Lung microvascular endothelial cell (primary cell): ENCODE results near the gene RARA. TPM values are rescaled to one million over a fixed set of nuclear protein-coding genes. Genes with fewer than 3 reads are reported as not detected.
"Not testable (repeated sequence)": the region's sequence is repeated elsewhere in the genome, so short reads cannot be mapped to it uniquely, and the experiment has no call there.

Experiments
- DNase-seq, 2 donors: peaks; one replicate each; pipeline versions ENCODE4 v3.0.0 to v3.0.0-alpha.2; 2010; ENCODE audit warnings: low read depth in 2 of 2
- total RNA-seq: library from RNA; depleted of rRNA; stranded (reverse); fragments of >200 nt; gene quantifications from 2 replicates; pipeline ENCODE4 v1.2.1, GENCODE V29; 2014

The RARA gene
- total RNA-seq, 1 donor from 2014 or later = 6.0 TPM

- DNase-seq = no peak
Observed at GRCh38 chr17:40373999-40374398, 65.0 kb downstream of the RARA start.

GRCh38 chr17:40374821-40375498, 66.0 kb downstream of the RARA start:
- DNase-seq = no peak

DNA sequence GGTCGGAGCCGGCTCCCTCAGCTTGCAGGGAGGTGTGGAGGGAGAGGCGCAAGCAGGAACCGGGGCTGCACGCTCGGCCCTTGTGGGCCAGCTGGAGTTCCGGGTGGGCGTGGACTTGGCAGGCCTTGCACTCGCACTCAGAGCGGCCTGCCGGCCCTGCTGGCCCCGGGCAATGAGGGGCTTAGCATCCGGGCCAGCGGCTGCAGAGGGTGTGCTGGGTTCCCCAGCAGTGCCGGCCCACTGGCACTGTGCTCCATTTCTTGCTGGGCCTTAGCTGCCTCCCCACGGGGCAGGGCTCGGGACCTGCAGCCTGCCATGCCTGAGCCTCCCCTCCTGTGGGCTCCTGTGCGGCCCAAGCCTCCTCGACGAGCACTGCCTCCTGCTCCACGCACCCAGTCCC, 66.8 kb downstream of the RARA start:
- DNase-seq = not testable (repeated sequence)

DNA sequence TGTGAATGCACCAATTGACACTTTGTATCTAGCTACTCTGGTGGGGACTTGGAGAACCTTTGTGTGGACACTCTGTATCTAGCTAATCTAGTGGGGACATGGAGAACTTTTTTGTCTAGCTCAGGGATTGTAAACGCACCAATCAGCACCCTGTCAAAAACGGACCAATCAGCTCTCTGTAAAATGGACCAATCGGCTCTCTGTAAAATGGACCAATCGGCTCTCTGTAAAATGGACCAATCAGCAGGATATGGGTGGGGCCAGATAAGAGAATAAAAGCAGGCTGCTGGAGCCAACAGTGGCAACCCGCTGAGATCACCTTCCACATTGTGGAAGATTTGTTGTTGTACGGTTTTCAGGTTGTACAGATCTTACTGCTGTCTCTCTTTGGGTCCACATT, 67.6 kb downstream of the RARA start:
- DNase-seq = not testable (repeated sequence)

GRCh38 chr17:40377832-40378231, 68.9 kb downstream of the RARA start:
- DNase-seq = no peak

DNA sequence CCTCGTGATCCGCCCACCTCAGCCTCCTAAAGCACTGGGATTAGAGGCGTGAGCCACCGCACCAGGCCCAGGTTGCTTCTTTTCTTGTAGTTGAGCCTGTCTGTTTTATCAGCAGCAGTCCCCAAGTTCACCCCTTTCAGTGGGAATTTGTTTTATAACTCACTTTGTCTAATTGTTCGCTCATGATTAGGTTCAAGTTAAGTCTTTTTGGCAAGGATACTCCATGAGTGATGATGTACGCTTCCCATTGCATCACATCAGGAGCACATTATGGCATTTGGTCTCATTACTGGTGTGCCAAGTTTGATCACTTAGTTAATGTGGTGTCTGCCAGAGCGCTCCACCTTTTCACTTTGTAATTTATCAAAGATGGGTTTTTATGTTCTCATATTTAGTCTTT, 70.0 kb downstream of the RARA start:
- no peak for DNase-seq

DNA sequence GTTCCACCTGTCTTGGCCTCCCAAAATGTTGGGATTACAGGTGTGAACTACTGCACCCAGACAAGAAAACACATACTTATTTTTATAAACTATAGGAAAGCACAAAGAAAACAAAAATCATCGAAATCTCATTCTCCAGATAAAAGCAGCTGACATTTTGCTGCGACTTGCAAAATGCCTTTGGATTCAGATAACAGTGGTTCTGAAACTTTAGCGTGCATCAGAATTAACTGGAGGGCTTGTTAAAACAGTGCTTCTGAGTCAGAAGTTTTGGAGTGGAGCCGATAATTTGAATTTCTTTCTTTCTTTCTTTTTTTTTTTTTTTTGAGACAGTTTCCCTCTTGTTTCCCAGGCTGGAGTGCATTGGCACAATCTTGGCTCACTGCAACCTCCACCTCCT, 73.3 kb downstream of the RARA start:
- no peak for DNase-seq

DNA sequence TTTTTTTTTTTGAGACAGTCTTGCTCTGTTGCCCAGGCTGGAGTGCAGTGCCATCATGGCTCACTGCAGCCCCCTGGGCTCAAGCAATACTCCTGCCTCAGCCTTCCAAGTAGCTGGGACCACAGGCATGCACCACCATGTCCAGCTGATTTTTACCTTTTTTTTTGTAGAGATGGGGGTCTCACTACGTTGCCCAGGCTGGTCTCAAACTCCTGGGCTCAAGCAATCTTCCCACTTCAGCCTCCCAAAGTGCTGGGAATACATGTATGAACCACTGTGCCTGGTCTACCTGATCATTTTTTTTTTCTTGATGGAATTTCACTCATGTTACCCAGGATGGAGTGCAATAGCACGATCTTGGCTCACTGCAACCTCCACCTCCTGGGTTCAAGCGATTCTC, 77.6 kb downstream of the RARA start:
- DNase-seq = not testable (repeated sequence)

DNA sequence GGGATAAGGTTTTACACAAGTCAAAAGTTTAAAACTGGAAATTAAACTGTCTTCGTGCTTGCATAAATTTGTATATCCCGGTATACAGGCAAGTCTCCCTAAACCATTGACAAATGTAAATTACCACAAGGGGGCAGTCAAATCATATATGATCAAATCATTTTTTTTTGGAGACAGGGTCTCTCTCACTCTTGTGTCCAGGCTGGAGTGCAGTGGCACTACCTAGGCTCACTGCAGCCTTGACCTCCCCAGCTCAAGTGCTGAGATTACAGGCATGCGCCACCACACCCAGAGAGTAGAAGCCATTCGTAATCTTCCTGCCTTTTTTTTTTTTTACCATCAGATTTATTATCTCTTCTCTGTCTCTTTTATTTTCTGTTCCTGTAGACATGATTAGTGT, 90.2 kb downstream of the RARA start:
- DNase-seq = peak; percentile 71 to 82

GRCh38 chr17:40402668-40403067, 93.7 kb downstream of the RARA start:
- no peak for DNase-seq

GRCh38 chr17:40404003-40404402, 95.0 kb downstream of the RARA start:
- DNase-seq = no peak

Other genes with a start within 250 kb of the RARA start
- gene THRA, start 246.2 kb upstream of the RARA start, total RNA-seq = 11.6 and 21.4 TPM in 2 replicates
- 0.65 and 1.2 TPM in 2 replicates for gene NR1D1, start 208.6 kb upstream of the RARA start, total RNA-seq
- gene MSL1, start 187.2 kb upstream of the RARA start, total RNA-seq = 23.1 and 37.9 TPM in 2 replicates
- 20.0 and 25.0 TPM in 2 replicates for gene CASC3, start 168.6 kb upstream of the RARA start, total RNA-seq
- 0.79 and 0.87 TPM in 2 replicates for gene RAPGEFL1, start 131.7 kb upstream of the RARA start, total RNA-seq
- gene WIPF2, start 89.9 kb upstream of the RARA start, total RNA-seq = 4.8 and 6.2 TPM in 2 replicates
- 3.8 and 8.3 TPM in 2 replicates for gene CDC6, start 21.3 kb upstream of the RARA start, total RNA-seq
- gene GJD3, start 55.6 kb downstream of the RARA start, total RNA-seq = 2.2 and 3.0 TPM in 2 replicates
- gene TOP2A, start 108.7 kb downstream of the RARA start, total RNA-seq = 10.5 and 35.3 TPM in 2 replicates
- 163 and 193 TPM in 2 replicates for gene IGFBP4, start 134.3 kb downstream of the RARA start, total RNA-seq
- not detected in 2 replicates for gene TNS4, start 192.4 kb downstream of the RARA start, total RNA-seq